Muscle of leg (tissue), 11 donors: ENCODE data around the gene BTNL9. TPM values are rescaled to one million over a fixed set of nuclear protein-coding genes. Genes with fewer than 3 reads are reported as not detected.
"Not testable (repeated sequence)": the region's sequence is repeated elsewhere in the genome, so short reads cannot be mapped to it uniquely, and the experiment has no call there.

ENCODE experiments used
- DNase-seq: peaks from one replicate; pipeline ENCODE4 v3.0.0; 2013
- H3K27ac ChIP-seq: one replicate; pipeline ENCODE4 v1.5.1; 2013; ENCODE audit warnings: mild to moderate bottlenecking, low read length, control low read depth
- H3K27me3 ChIP-seq: one replicate; pipeline ENCODE4 v1.6.1; 2013; ENCODE audit warnings: low read length; ENCODE audit not compliant: control insufficient read depth, insufficient read depth
- H3K36me3 ChIP-seq: one replicate; pipeline ENCODE4 v1.6.1; 2013; ENCODE audit warnings: low read length; ENCODE audit not compliant: control insufficient read depth, insufficient read depth
- H3K4me1 ChIP-seq: one replicate; pipeline ENCODE4 v1.6.1; 2013; ENCODE audit warnings: low read length; ENCODE audit not compliant: control insufficient read depth, insufficient read depth
- H3K4me3 ChIP-seq: one replicate; pipeline ENCODE4 v1.5.1; 2013; ENCODE audit warnings: low read length, control low read depth
- H3K9me3 ChIP-seq: replicated peaks from 2 replicates; pipeline ENCODE4 v1.6.1; 2013; ENCODE audit warnings: low read depth, low read length; ENCODE audit not compliant: control insufficient read depth
- WGBS: methylation state at CpG from one replicate; pipeline ENCODE4 v1.1.5; 2013; ENCODE audit warnings: missing lambda C conversion rate; ENCODE audit not compliant: insufficient coverage; 5-methylcytosine and 5-hydroxymethylcytosine counted together
- polyA plus RNA-seq, 8 donors: library from polyadenylated mRNA; unstranded; fragments of 120-200 nt; gene quantifications; one replicate each; pipeline versions ENCODE4 v1.2.1 to v1.2.3, GENCODE V29; 2013; ENCODE audit warnings: inconsistent platforms in 1 of 8, low replicate concordance in 1 of 8; ENCODE audit not compliant: insufficient read length in 8 of 8, insufficient read depth in 1 of 8
- total RNA-seq: library from RNA; stranded (reverse); fragments of 120-200 nt; gene quantifications from one replicate; pipeline ENCODE4 v1.2.4, GENCODE V29; 2013

The BTNL9 gene
- total and polyA plus RNA-seq, 9 donors, result 5.3 to 23.6 (median 10.4) TPM

DNA sequence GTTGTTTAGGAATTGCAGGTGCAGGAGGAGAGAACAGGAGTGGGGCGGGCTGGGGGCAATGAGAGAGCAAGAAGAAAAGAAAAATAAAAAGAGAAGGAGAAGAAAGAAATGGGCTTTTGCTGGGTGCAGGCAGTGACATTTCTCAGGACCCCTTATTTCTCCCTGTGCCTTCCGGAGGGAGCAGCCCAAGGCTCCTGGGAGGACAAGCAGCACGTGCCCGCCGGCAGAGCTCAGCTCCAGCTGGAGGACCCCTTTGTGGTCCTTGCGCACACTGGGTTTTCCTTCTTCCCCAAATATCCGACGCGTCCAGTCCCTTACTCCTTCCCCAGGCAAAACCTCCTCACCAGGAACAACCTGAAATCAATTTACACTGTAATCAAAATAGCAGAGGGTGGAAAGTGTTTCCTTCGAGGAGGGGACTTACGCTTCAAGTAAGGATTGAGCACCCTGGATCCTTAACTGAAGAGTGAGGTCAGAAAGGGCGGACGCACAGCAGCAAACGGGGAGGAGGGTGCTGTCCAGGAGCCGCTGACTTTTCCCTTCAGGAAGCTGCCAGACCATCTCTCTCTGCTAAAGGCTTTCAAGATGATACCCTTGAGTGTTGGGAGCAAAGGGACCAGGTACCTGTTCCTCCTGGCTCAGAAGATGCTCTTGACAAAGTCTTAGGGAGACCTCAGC, 2.1 kb downstream of the BTNL9 start:
- Histone ChIP-seq H3K4me3 (peak overlapping the region; percentile 5), H3K27ac (no peak overlapping the region), H3K27me3 (peaks cover 11% of the 10 kb centered on the region), H3K4me1 (peaks cover 11% of the 10 kb centered on the region), H3K9me3 (no peaks in the 10 kb centered on the region), H3K36me3 (no peaks in the 10 kb centered on the region)
- 58% methylated on average over 9 of the region's 15 CpGs for WGBS
- no peak for DNase-seq

- WGBS, result 78% methylated on average over 4 of the region's 11 CpGs
- Histone ChIP-seq H3K27me3 (peaks cover 11% of the 10 kb centered on the region), H3K27ac (no peak overlapping the region), H3K9me3 (no peaks in the 10 kb centered on the region), H3K4me3 (no peak overlapping the region), H3K36me3 (no peaks in the 10 kb centered on the region), H3K4me1 (peaks cover 10% of the 10 kb centered on the region)
- DNase-seq, result no peak
These were observed 2.7 kb downstream of the BTNL9 start for GRCh38 chr5:181042722-181043121.

DNA sequence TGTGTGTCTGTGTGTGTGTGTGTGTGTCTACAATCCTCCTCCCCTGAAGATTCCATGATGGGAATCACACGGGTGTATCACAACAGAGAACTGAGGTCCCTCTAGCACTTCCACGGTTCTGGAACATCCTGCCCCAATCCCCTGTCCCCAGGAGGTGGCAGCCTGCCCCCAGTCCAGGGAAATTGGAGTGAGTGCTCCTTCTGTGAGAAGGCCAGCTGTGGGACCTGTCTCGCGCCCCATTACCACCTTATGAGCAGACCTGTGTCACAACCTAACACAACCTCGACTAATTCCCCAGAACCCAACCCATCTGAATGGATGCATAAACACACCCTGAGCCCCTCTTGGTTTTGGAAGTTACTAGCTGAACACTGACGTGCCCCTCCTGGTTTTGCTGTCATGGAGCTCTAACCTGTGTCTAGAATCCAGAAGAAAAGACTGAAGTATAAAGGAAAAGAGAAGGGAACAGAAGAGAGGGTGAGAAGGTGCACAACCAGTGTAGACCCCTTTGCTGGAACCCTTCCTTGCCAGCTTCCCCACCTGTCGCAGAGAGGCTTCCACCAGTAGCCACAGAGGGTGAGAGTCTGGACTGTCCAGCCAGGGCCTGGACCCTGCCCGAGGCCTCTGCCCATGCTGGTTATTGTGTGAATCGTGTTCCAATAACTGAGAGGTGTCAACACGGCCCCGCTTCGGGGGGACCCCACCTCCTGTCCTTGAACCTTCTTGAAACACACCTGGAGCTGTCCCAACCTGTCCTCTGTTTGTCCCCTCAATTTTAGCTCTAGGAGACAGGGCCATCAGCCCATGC, 3.4 kb downstream of the BTNL9 start:
- Histone ChIP-seq H3K27ac (no peak overlapping the region), H3K36me3 (no peaks in the 10 kb centered on the region), H3K4me3 (no peak overlapping the region), H3K27me3 (peaks cover 13% of the 10 kb centered on the region), H3K4me1 (peaks cover 10% of the 10 kb centered on the region), H3K9me3 (no peaks in the 10 kb centered on the region)
- DNase-seq, result no peak
- 89% methylated on average over 7 of the region's 12 CpGs for WGBS

- Histone ChIP-seq H3K27me3 (peaks cover 13% of the 10 kb centered on the region), H3K9me3 (no peaks in the 10 kb centered on the region), H3K36me3 (no peaks in the 10 kb centered on the region), H3K4me3 (no peak overlapping the region), H3K4me1 (peaks cover 10% of the 10 kb centered on the region), H3K27ac (peak overlapping the region; percentile 29)
- DNase-seq, result no peak
- WGBS, result 76% methylated on average over 10 of the region's 10 CpGs
These were observed 4.1 kb downstream of the BTNL9 start for GRCh38 chr5:181044093-181044599.

DNA sequence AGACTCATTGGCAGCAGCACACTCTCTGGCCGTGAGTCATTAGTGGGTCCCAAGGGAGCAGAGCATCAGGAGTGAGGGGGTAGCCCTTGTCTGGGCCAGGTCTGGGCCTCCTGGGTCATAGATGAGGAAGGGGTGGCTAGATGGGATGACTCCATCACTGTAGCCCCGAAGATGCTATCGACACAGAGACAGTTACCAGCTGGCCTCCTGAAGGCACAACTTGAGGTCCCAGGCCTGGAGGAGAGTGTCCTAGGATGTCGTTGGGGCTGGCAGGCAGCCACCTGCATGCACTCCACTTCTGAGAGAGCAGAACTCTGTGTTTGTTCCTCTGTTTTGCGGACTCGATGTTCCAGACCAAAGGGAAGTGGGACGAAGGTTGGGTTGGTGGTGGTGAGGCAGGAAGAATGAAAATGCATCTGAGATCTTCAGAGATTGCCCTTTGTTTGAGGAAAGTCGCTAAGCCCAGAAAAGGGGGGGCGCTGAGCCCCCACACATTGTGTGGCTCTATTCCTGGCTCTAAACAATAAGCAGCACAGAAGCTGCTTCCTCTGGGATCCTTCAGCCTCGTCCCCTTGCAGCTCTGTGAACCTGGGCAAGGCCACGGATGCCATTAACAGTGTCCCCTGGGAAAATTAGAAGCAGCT, 4.7 kb downstream of the BTNL9 start:
- Histone ChIP-seq H3K27ac (peak overlapping the region; percentile 29), H3K27me3 (peaks cover 15% of the 10 kb centered on the region), H3K9me3 (no peaks in the 10 kb centered on the region), H3K36me3 (no peaks in the 10 kb centered on the region), H3K4me1 (peaks cover 9% of the 10 kb centered on the region), H3K4me3 (no peak overlapping the region)
- DNase-seq, result peak; percentile 26
- 47% methylated on average over 8 of the region's 11 CpGs for WGBS

DNA sequence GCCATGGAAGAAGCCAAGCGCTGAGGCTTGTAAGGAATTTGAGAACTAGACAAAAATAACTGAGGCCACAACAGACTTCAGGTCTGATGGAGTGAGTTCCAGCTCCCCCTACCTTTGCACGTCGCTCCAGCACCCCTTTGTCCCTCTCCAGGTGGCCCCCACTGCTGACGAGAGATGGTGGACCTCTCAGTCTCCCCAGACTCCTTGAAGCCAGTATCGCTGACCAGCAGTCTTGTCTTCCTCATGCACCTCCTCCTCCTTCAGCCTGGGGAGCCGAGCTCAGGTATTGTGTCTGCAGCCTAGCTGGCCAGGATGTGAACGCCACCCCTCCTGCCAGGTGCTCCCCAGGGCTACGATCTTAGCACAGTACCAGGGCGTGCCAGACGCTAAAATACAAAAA, 5.2 kb downstream of the BTNL9 start:
- Histone ChIP-seq H3K4me1 (peaks cover 5% of the 10 kb centered on the region), H3K9me3 (no peaks in the 10 kb centered on the region), H3K27ac (no peak overlapping the region), H3K27me3 (peaks cover 18% of the 10 kb centered on the region), H3K36me3 (no peaks in the 10 kb centered on the region), H3K4me3 (no peak overlapping the region)
- DNase-seq, result no peak
- 61% methylated on average over 10 of the region's 10 CpGs for WGBS

DNA sequence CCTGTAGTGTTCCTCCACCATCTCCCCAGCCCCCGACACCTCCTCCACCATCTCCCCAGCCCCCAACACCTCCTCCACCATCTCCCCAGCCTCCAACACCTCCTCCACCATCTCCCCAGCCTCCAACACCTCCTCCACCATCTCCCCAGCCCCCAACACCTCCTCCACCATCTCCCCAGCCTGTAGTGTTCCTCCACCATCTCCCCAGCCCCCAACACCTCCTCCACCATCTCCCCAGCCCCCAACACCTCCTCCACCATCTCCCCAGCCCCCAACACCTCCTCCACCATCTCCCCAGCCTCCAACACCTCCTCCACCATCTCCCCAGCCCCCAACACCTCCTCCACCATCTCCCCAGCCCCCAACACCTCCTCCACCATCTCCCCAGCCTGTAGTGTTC, 5.8 kb downstream of the BTNL9 start:
- H3K9me3 ChIP-seq, H3K4me1 ChIP-seq, H3K36me3 ChIP-seq, DNase-seq, H3K4me3 ChIP-seq, H3K27ac ChIP-seq: not testable (repeated sequence)
- peaks cover 24% of the 10 kb centered on the region for H3K27me3 ChIP-seq
- 6% methylated on average over 1 of the region's 1 CpG for WGBS

DNA sequence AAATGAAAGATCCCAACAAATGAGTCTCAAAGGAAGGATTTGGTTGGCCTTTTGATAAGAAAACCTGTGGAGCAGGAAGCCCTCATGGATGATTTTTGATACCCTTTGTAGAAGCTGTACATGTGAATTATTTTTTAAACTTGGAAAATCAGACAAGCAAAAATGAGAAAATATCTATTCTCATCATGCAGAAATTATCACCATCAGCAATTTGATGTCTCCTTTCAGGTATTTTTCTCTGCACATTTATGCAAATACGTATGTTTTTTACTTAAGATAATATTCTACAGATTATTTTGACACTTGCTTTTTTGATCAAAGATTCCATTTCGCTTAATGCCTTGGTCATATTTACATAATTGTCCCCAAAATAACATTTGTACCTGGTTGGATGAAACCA, 7.2 kb downstream of the BTNL9 start:
- WGBS, result no CpG with 5 or more reads among the region's 2 CpGs
- H3K4me1 ChIP-seq, result peaks cover 4% of the 10 kb centered on the region
- no peaks in the 10 kb centered on the region for H3K36me3 ChIP-seq
- no peak overlapping the region for H3K4me3 ChIP-seq
- H3K27me3 ChIP-seq, result peaks cover 35% of the 10 kb centered on the region
- H3K27ac ChIP-seq, result no peak overlapping the region
- H3K9me3 ChIP-seq, result no peaks in the 10 kb centered on the region
- no peak for DNase-seq

DNA sequence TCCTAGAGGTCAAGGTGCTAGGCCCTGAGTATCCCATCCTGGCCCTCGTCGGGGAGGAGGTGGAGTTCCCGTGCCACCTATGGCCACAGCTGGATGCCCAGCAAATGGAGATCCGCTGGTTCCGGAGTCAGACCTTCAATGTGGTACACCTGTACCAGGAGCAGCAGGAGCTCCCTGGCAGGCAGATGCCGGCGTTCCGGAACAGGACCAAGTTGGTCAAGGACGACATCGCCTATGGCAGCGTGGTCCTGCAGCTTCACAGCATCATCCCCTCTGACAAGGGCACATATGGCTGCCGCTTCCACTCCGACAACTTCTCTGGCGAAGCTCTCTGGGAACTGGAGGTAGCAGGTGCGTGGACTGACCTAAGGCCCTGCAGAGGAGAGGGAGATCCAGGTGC, 7.9 kb downstream of the BTNL9 start:
- DNase-seq, result no peak
- Histone ChIP-seq H3K27ac (no peak overlapping the region), H3K9me3 (no peaks in the 10 kb centered on the region), H3K4me1 (peaks cover 4% of the 10 kb centered on the region), H3K27me3 (peaks cover 36% of the 10 kb centered on the region), H3K4me3 (no peak overlapping the region), H3K36me3 (no peaks in the 10 kb centered on the region)
- 89% methylated on average over 12 of the region's 15 CpGs for WGBS

DNA sequence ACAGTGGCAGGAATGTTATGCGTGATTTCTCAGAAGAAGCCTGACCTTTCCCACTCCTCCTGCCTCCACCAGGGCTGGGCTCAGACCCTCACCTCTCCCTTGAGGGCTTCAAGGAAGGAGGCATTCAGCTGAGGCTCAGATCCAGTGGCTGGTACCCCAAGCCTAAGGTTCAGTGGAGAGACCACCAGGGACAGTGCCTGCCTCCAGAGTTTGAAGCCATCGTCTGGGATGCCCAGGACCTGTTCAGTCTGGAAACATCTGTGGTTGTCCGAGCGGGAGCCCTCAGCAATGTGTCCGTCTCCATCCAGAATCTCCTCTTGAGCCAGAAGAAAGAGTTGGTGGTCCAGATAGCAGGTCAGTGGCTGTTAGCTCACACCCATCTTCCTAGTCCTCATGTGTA, 9.9 kb downstream of the BTNL9 start:
- 80% methylated on average over 1 of the region's 5 CpGs for WGBS
- no peak overlapping the region for H3K27ac ChIP-seq

More for the DNA sequence above, 9.9 kb downstream of the BTNL9 start:
- Histone ChIP-seq H3K4me1 (peaks cover 10% of the 10 kb centered on the region), H3K4me3 (no peak overlapping the region), H3K9me3 (no peaks in the 10 kb centered on the region), H3K27me3 (peaks cover 57% of the 10 kb centered on the region), H3K36me3 (no peaks in the 10 kb centered on the region)
- no peak for DNase-seq
